ENCODE results near the gene TMEM145. TPM values are rescaled to one million over a fixed set of nuclear protein-coding genes. Genes with fewer than 3 reads are reported as not detected.

The TMEM145 gene
- polyA plus RNA-seq, 3 donors: not detected

GRCh38 chr19:42328106-42328505 is 15.0 kb downstream of the TMEM145 start:
- peaks cover 9% of the 10 kb centered on the region for H3K79me2 ChIP-seq (ENCODE audit: insufficient read depth, low read length)
- peaks cover 0 to 10% (median 8%) of the 10 kb centered on the region in 7 donors for H3K9me3 Mint-ChIP-seq
- H3K36me3 ChIP-seq (replicated peaks in 1 of 2; ENCODE audit: control insufficient read depth in 1 of 2, insufficient read depth in 2 of 2, low read length in 2 of 2): no peaks in the 10 kb centered on the region
- H3K9ac ChIP-seq (ENCODE audit: insufficient read depth, low read length, poor library complexity, severe bottlenecking): no peak overlapping the region
- no CpG with 5 or more reads among the region's 1 CpG for WGBS (ENCODE audit: insufficient coverage)
- no peak for DNase-seq
- H3K27me3 Mint-ChIP-seq (ENCODE audit: low read depth in 3 of 3): peaks cover 12 to 22% (median 18%) of the 10 kb centered on the region in 3 donors
- peaks cover 14 to 27% of the 10 kb centered on the region in 2 donors for H3K4me1 ChIP-seq (ENCODE audit: control insufficient read depth in 1 of 2, insufficient read depth in 2 of 2, low read length in 2 of 2)
- H4K20me1 ChIP-seq (ENCODE audit: insufficient read depth, low read length): no peaks in the 10 kb centered on the region
- H3K27ac ChIP-seq (ENCODE audit: low read depth in 1 of 2, low read length in 2 of 2): no peak overlapping the region
- H3K4me3 ChIP-seq (replicated peaks in 1 of 3; ENCODE audit: low read depth in 2 of 3, low read length in 3 of 3): no peak overlapping the region
- H2AFZ ChIP-seq (ENCODE audit: insufficient read depth, low read depth, low read length, poor library complexity, severe bottlenecking): no peak overlapping the region
- intact Hi-C loops (cut with micrococcal nuclease): loop anchor here in 1 of 2 donors (5.0 to 10.0 kb wide), 2 partner anchors 193 to 221 kb away; partner anchors contain the start of gene POU2F2
- peaks cover 0 to 3% of the 10 kb centered on the region in 2 donors for H3K9me3 ChIP-seq (replicated peaks in 1 of 2; ENCODE audit: control insufficient read depth in 1 of 2, insufficient read depth in 1 of 2, low read length in 2 of 2)
- H3K4me2 ChIP-seq (replicated peaks; ENCODE audit: extremely low read depth, low read length, poor library complexity, severe bottlenecking): no peak overlapping the region
- peaks cover 4 to 8% of the 10 kb centered on the region in 2 donors for H3K36me3 Mint-ChIP-seq
- peaks cover 12 to 17% of the 10 kb centered on the region in 2 donors for H3K27me3 ChIP-seq (ENCODE audit: control insufficient read depth in 2 of 2, insufficient read depth in 2 of 2, low read length in 2 of 2)
- no peak for TF ChIP-seq CTCF (IDR thresholded peaks at IDR 0.05)
- peaks cover 33% of the 10 kb centered on the region for H3K4me1 Mint-ChIP-seq
- H3K27ac Mint-ChIP-seq: no peak overlapping the region
- no peak overlapping the region for H3K4me3 Mint-ChIP-seq

GRCh38 chr19:42328854-42329253 is 15.7 kb downstream of the TMEM145 start:
- Mint-ChIP-seq H3K27me3 (ENCODE audit: low read depth in 3 of 3) (peaks cover 6 to 15% (median 11%) of the 10 kb centered on the region in 3 donors), H3K36me3 (peaks cover 3 to 4% of the 10 kb centered on the region in 2 donors), H3K27ac (peak overlapping the region in 1 of 7 donors; percentile 35), H3K4me3 (no peak overlapping the region), H3K4me1 (peaks cover 29% of the 10 kb centered on the region), H3K9me3 (peaks cover 0 to 6% (median 4%) of the 10 kb centered on the region in 7 donors)
- TF ChIP-seq CTCF (IDR thresholded peaks at IDR 0.05): no peak
- DNase-seq: no peak
- Histone ChIP-seq H3K4me1 (ENCODE audit: control insufficient read depth in 1 of 2, insufficient read depth in 2 of 2, low read length in 2 of 2) (peaks cover 14 to 25% of the 10 kb centered on the region in 2 donors), H3K79me2 (ENCODE audit: insufficient read depth, low read length) (peaks cover 9% of the 10 kb centered on the region), H3K36me3 (replicated peaks in 1 of 2; ENCODE audit: control insufficient read depth in 1 of 2, insufficient read depth in 2 of 2, low read length in 2 of 2) (no peaks in the 10 kb centered on the region), H3K4me2 (replicated peaks; ENCODE audit: extremely low read depth, low read length, poor library complexity, severe bottlenecking) (no peak overlapping the region), H2AFZ (ENCODE audit: insufficient read depth, low read depth, low read length, poor library complexity, severe bottlenecking) (no peak overlapping the region), H3K27me3 (ENCODE audit: control insufficient read depth in 2 of 2, insufficient read depth in 2 of 2, low read length in 2 of 2) (peaks cover 7 to 10% of the 10 kb centered on the region in 2 donors), H3K4me3 (replicated peaks in 1 of 3; ENCODE audit: low read depth in 2 of 3, low read length in 3 of 3) (no peak overlapping the region), H3K9me3 (replicated peaks in 1 of 2; ENCODE audit: control insufficient read depth in 1 of 2, insufficient read depth in 1 of 2, low read length in 2 of 2) (no peaks in the 10 kb centered on the region), H3K27ac (ENCODE audit: low read depth in 1 of 2, low read length in 2 of 2) (no peak overlapping the region), H3K9ac (ENCODE audit: insufficient read depth, low read length, poor library complexity, severe bottlenecking) (no peak overlapping the region), H4K20me1 (ENCODE audit: insufficient read depth, low read length) (no peaks in the 10 kb centered on the region)
- WGBS (ENCODE audit: insufficient coverage): 85% methylated on average over 1 of the region's 2 CpGs
- intact Hi-C loops (cut with micrococcal nuclease): loop anchor here in 1 of 2 donors (5.0 to 10.0 kb wide), 2 partner anchors 194 to 222 kb away; partner anchors contain the start of gene POU2F2
